Fibroblast of mammary gland (primary cell): ENCODE results near the gene GRIK3.
A peak's percentile ranks its signal among the peaks of the same experiment; 100 is the strongest.

Experiments used
- DNase-seq: peaks from one replicate; pipeline ENCODE4 v3.0.0-alpha.2; 2010; ENCODE audit warnings: low read depth
- H3K4me3 ChIP-seq: 2 replicates; pipeline ENCODE4 v1.5.1; 2011; ENCODE audit warnings: low read depth, mild to moderate bottlenecking, low read length, moderate library complexity; ENCODE audit not compliant: control insufficient read depth
- TF ChIP-seq, protein P1 (sequence below): conservative IDR thresholded peaks from 2 replicates; pipeline ENCODE4 v1.5.1; 2011; ENCODE audit warnings: low read depth, low read length, inconsistent platforms; ENCODE audit not compliant: control insufficient read depth, insufficient read depth

The GRIK3 gene

DNA sequence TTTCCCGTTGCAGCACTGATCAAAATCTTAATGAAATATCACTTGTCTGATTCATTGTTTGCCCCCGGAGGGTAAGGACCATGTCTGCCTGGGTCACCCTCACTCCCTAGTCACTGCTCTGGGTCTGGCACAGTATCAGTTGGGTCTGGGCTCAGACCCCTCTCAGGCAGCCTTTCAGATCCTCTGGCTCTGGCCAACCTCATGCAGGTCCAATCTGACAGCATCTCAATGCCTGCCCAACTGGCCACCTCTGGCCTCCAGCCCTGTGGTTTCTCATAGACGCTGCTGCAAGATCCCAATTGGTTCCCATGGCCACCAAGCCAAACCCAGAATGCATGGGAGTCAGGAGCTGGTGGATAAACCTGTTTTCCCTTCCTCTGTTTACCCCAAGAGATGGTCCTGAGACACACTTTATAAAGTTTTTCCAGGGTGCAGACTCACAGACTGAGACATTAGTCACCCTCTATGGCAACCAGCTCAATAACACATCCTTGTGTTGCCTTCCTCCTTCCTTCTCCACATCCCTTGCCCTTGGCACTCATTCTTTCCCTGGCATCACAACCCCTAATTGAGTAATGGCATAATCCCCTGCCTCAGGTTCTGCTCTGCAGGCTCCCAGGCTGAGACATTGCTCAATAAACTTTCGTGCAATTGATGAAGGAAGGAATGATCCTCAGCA lies 199.2 kb downstream of the GRIK3 start:
- DNase-seq = no peak
- TF ChIP-seq, protein P1, sequence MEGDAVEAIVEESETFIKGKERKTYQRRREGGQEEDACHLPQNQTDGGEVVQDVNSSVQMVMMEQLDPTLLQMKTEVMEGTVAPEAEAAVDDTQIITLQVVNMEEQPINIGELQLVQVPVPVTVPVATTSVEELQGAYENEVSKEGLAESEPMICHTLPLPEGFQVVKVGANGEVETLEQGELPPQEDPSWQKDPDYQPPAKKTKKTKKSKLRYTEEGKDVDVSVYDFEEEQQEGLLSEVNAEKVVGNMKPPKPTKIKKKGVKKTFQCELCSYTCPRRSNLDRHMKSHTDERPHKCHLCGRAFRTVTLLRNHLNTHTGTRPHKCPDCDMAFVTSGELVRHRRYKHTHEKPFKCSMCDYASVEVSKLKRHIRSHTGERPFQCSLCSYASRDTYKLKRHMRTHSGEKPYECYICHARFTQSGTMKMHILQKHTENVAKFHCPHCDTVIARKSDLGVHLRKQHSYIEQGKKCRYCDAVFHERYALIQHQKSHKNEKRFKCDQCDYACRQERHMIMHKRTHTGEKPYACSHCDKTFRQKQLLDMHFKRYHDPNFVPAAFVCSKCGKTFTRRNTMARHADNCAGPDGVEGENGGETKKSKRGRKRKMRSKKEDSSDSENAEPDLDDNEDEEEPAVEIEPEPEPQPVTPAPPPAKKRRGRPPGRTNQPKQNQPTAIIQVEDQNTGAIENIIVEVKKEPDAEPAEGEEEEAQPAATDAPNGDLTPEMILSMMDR = no peak
- no peak overlapping the region for H3K4me3 ChIP-seq

DNA sequence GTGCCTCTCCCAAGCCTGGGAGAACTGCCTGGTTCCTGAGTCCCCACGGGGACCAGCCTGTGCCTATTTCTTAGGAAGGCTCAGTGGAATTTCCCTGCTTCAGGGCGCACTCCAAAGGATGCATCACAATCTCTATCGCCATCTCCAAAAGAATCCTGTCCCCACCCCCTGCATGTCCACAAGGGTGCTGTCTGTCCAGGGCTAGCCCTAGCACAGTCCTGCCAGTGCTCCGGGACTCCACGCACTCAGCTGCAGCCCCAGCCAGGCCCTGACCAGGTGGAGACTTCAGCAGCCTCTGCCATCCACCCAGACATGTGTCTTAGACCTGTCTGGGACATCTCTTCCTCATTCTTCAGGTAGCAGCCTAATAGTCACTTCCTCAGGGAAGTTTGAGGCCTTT lies 199.7 kb downstream of the GRIK3 start:
- no peak for DNase-seq
- TF ChIP-seq, protein P1 = no peak
- no peak overlapping the region for H3K4me3 ChIP-seq

DNA sequence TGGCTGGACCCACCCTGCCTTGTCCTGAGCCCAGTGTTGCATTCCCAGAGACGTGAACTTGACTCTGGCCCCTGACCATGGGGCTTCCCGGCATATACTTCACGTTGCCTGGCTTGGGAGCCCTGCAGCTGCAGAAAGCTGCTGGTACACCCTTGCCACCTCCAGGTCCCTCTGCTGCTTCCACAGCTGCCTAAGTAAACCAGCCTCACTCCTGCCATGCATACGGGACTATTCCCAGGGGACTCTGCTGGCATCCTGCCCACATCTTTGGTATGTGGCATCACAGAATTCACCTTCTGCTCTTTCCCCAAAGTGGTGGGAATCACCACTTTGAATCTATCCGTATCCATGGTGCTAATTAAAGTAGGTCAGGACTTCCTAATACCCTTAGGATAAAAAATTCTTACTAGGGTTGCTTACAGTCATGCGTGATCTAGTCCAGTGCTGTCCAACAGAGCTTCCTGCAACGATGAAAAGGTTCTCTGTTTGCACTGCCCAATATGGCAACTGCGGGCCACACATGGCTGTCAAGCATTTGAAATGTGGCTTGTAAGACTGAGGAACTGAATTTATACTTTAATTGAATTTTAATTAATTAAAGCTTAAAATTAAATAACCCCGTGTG lies 203.0 kb downstream of the GRIK3 start:
- no peak for DNase-seq
- H3K4me3 ChIP-seq = no peak overlapping the region
- TF ChIP-seq, protein P1 = no peak

DNA sequence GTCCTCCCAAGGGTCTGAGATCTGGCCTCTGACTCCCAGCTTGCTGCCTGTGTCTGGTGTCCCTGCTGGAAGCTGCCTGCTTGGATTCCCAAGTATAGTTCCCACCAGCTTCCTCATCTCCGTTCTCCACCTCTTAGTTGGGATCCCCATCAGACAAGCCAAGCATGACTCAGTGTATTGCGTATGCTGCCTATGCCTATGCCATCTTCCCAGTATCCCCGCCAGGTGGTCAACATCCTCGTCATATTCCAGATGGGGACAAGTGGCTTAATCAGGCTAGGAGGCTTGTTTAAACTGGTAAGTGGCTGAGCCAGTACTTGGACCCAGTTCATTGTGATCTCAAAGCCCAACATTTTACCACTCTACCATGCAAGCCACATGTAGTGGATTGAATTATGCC lies 204.4 kb downstream of the GRIK3 start:
- H3K4me3 ChIP-seq = no peak overlapping the region
- no peak for DNase-seq
- TF ChIP-seq, protein P1 = no peak

DNA sequence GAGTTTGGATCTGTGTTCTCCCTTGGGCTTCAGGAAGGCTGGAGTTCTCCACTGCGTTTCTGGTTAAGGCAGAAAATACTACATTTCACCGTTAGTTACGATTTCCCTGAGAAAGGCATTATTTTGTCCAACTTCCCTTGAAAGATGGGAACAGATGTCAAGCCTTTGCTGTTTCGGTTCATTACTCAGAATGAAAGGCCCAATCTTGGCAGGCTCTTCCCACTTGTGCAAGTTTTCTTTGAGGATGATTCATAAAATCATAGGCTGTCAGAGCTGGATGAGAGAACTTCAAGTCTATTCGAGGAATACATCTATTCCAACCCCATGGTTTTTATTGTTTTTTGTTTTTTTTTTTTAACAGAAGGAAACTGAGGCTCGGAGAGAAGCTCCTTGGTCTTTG lies 205.2 kb downstream of the GRIK3 start:
- H3K4me3 ChIP-seq = no peak overlapping the region
- TF ChIP-seq, protein P1 = no peak
- DNase-seq = peak; percentile 17

DNA sequence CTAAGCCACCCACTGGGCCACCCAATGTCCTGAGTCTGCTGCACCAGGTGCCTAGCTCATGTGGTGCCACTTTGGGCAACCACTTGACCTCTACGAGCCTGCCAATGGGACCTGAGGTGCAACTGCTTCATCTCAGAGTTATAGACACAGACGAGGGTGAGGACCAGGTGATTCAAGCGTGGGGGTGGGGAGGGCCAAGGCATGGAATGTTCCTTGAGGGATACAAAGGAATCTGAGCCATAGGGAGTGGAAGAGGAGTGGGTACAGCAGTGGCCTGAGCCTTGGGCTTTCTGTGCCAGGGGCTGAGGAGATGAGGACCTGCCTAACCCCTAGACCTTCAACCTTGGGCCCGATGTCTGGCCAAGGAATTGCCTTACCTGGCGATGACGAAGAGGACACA lies 209.1 kb downstream of the GRIK3 start:
- H3K4me3 ChIP-seq = no peak overlapping the region
- DNase-seq = no peak
- TF ChIP-seq, protein P1 = no peak
